ENCODE data around the gene PROKR2. TPM values are rescaled to one million over a fixed set of nuclear protein-coding genes. Genes with fewer than 3 reads are reported as not detected.

The PROKR2 gene
- total and polyA plus RNA-seq, 2 of the 13 experiments (the other 11 are each of a cell fraction or from before 2014, with no cell fraction given): not detected

- BruUV-seq (replicated peaks): no TSS peak
- no peaks in the 10 kb centered on the region for H4K20me1 ChIP-seq (ENCODE audit: insufficient read depth, low read length)
- no peak for FAIRE-seq
- 38% methylated on average over 6 of the region's 6 CpGs for WGBS (ENCODE audit: low lambda C conversion rate)
- no peaks in the 10 kb centered on the region for H3K4me1 ChIP-seq (ENCODE audit: insufficient read depth, low read length)
- H3K9ac ChIP-seq (ENCODE audit: insufficient read depth, low read depth, low read length): no peak overlapping the region
- TF ChIP-seq FOXO4 (CRISPR knock-in tag; conservative IDR thresholded peaks at IDR 0.05) (peak; percentile 90; the same call in 1 of the 2 replicates), ZSCAN21 (CRISPR knock-in tag; IDR thresholded peaks at IDR 0.05; ENCODE audit: borderline replicate concordance) (no peak)
- H3K27ac ChIP-seq (ENCODE audit: extremely low read length, insufficient read depth, low read length): no peak overlapping the region
- no peaks in the 10 kb centered on the region for H3K36me3 ChIP-seq (replicated peaks in 1 of 2; ENCODE audit: control insufficient read depth in 1 of 2, insufficient read depth in 2 of 2, low read length in 2 of 2)
- ChIA-PET CTCF (ENCODE audit: low intra/inter-chr PET ratio, low total read pairs) (no interaction called here), POLR2A (no interaction called here)
- no peak for ATAC-seq
- no peak for DNase-seq (ENCODE audit: low spot score)
- no peaks in the 10 kb centered on the region for H3K9me3 ChIP-seq (ENCODE audit: low read length)
- intact Hi-C loops (cut with micrococcal nuclease; ENCODE audit: unreplicated experiment): no loop called here
- in situ Hi-C loops (cut with HindIII; ENCODE audit: extremely low pct_ligation_motif_present, low pct_unique_long_range_greater_than_20kb): no loop called here
- H3K4me2 ChIP-seq (ENCODE audit: low read depth, low read length): no peak overlapping the region
- H2AFZ ChIP-seq (ENCODE audit: low read length): no peak overlapping the region
- no peak overlapping the region for H3K4me3 ChIP-seq (replicated peaks in 1 of 3; ENCODE audit: insufficient read depth in 1 of 3, low read depth in 2 of 3, low read length in 3 of 3)
- H3K27me3 ChIP-seq (ENCODE audit: control insufficient read depth in 1 of 2, insufficient read depth in 2 of 2, low read length in 2 of 2): peaks cover 4 to 19% of the 10 kb centered on the region in 2 experiments; a peak in 3 of 5 replicates
- no peaks in the 10 kb centered on the region for H3K79me2 ChIP-seq (ENCODE audit: insufficient read depth, low read length)
These were observed 26.2 kb downstream of the PROKR2 start for GRCh38 chr20:5290596-5290995.

GRCh38 chr20:5282561-5282960, 34.2 kb downstream of the PROKR2 start:
- WGBS (ENCODE audit: low lambda C conversion rate): 15% methylated on average over 3 of the region's 4 CpGs
- Histone ChIP-seq H3K27me3 (ENCODE audit: control insufficient read depth in 1 of 2, insufficient read depth in 2 of 2, low read length in 2 of 2) (peaks cover 3 to 4% of the 10 kb centered on the region in 2 experiments; a peak in 2 of 5 replicates), H3K9ac (ENCODE audit: insufficient read depth, low read depth, low read length) (no peak overlapping the region), H3K36me3 (replicated peaks in 1 of 2; ENCODE audit: control insufficient read depth in 1 of 2, insufficient read depth in 2 of 2, low read length in 2 of 2) (no peaks in the 10 kb centered on the region), H3K27ac (ENCODE audit: extremely low read length, insufficient read depth, low read length) (no peak overlapping the region), H3K9me3 (ENCODE audit: low read length) (no peaks in the 10 kb centered on the region), H4K20me1 (ENCODE audit: insufficient read depth, low read length) (no peaks in the 10 kb centered on the region), H3K4me3 (replicated peaks in 1 of 3; ENCODE audit: insufficient read depth in 1 of 3, low read depth in 2 of 3, low read length in 3 of 3) (no peak overlapping the region), H3K4me2 (ENCODE audit: low read depth, low read length) (no peak overlapping the region), H3K79me2 (ENCODE audit: insufficient read depth, low read length) (no peaks in the 10 kb centered on the region), H2AFZ (ENCODE audit: low read length) (no peak overlapping the region), H3K4me1 (ENCODE audit: insufficient read depth, low read length) (no peaks in the 10 kb centered on the region)
- no peak for ATAC-seq
- in situ Hi-C loops (cut with HindIII; ENCODE audit: extremely low pct_ligation_motif_present, low pct_unique_long_range_greater_than_20kb): no loop called here
- no TSS peak for BruUV-seq (replicated peaks)
- no peak for TF ChIP-seq FOSL1 (CRISPR knock-in tag; IDR thresholded peaks at IDR 0.05; ENCODE audit: borderline replicate concordance)
- TF ChIP-seq ZNF616 (CRISPR knock-in tag; IDR thresholded peaks at IDR 0.05; ENCODE audit: low read depth): no peak
- no peak for TF ChIP-seq ZNF383 (CRISPR knock-in tag; IDR thresholded peaks at IDR 0.05; ENCODE audit: borderline replicate concordance)
- no peak for TF ChIP-seq ARHGAP35 (CRISPR knock-in tag; IDR thresholded peaks at IDR 0.05; ENCODE audit: borderline replicate concordance)
- TF ChIP-seq ZNF709 (CRISPR knock-in tag; IDR thresholded peaks at IDR 0.05): no peak
- TF ChIP-seq ZNF460 (CRISPR knock-in tag; IDR thresholded peaks at IDR 0.05; ENCODE audit: borderline replicate concordance): no peak
- TF ChIP-seq ZNF225 (CRISPR knock-in tag; IDR thresholded peaks at IDR 0.05): no peak
- TF ChIP-seq U2AF2 (IDR thresholded peaks at IDR 0.05; ENCODE audit: low read depth, low read length): no peak
- TF ChIP-seq U2AF1 (optimal IDR thresholded peaks at IDR 0.05; ENCODE audit: low read depth, low read length): no peak
- no peak for TF ChIP-seq ZNF329 (CRISPR knock-in tag; IDR thresholded peaks at IDR 0.05; ENCODE audit: low read depth)
- TF ChIP-seq SRSF4 (IDR thresholded peaks at IDR 0.05; ENCODE audit: low read depth, low read length, poor library complexity, severe bottlenecking): no peak
- no peak for TF ChIP-seq HOXD1 (CRISPR knock-in tag; IDR thresholded peaks at IDR 0.05)
- DNase-seq (ENCODE audit: low spot score): no peak
- ChIA-PET CTCF (ENCODE audit: low intra/inter-chr PET ratio, low total read pairs) (no interaction called here), POLR2A (no interaction called here)
- no peak for FAIRE-seq
- intact Hi-C loops (cut with micrococcal nuclease; ENCODE audit: unreplicated experiment): no loop called here
